IPS-18c (cell line): ENCODE measurements around the gene ADD3.

Experiments
- H3K4me3 ChIP-seq: 2 replicates; pipeline ENCODE4 v1.7.0; 2013; ENCODE audit warnings: low read depth, mild to moderate bottlenecking, low read length, moderate library complexity; ENCODE audit not compliant: insufficient read depth
- H3K9me3 ChIP-seq: one replicate; pipeline ENCODE4 v1.6.1; 2013; ENCODE audit warnings: mild to moderate bottlenecking, low read length, moderate library complexity; ENCODE audit not compliant: control insufficient read depth, insufficient read depth

The ADD3 gene

GRCh38 chr10:110141871-110142635 is 134.3 kb downstream of the ADD3 start:
- H3K9me3 ChIP-seq, result no peaks in the 10 kb centered on the region
- no peak overlapping the region for H3K4me3 ChIP-seq

- H3K9me3 ChIP-seq, result no peaks in the 10 kb centered on the region
- H3K4me3 ChIP-seq, result no peak overlapping the region
Measured at GRCh38 chr10:110142965-110143364, 135.2 kb downstream of the ADD3 start.

GRCh38 chr10:110144507-110144906 is 136.7 kb downstream of the ADD3 start:
- H3K4me3 ChIP-seq, result no peak overlapping the region
- H3K9me3 ChIP-seq, result no peaks in the 10 kb centered on the region

- Histone ChIP-seq H3K4me3 (no peak overlapping the region), H3K9me3 (no peaks in the 10 kb centered on the region)
Measured at GRCh38 chr10:110147961-110148360, 140.2 kb downstream of the ADD3 start.

GRCh38 chr10:110149259-110149658 is 141.5 kb downstream of the ADD3 start:
- Histone ChIP-seq H3K4me3 (no peak overlapping the region), H3K9me3 (no peaks in the 10 kb centered on the region)

GRCh38 chr10:110150046-110150445 is 142.3 kb downstream of the ADD3 start:
- Histone ChIP-seq H3K4me3 (no peak overlapping the region), H3K9me3 (no peaks in the 10 kb centered on the region)

GRCh38 chr10:110150981-110151380 is 143.2 kb downstream of the ADD3 start:
- H3K4me3 ChIP-seq, result no peak overlapping the region
- no peaks in the 10 kb centered on the region for H3K9me3 ChIP-seq

GRCh38 chr10:110151467-110151866 is 143.7 kb downstream of the ADD3 start:
- no peaks in the 10 kb centered on the region for H3K9me3 ChIP-seq
- no peak overlapping the region for H3K4me3 ChIP-seq

GRCh38 chr10:110151971-110152370 is 144.2 kb downstream of the ADD3 start:
- H3K9me3 ChIP-seq, result no peaks in the 10 kb centered on the region
- no peak overlapping the region for H3K4me3 ChIP-seq

GRCh38 chr10:110153396-110153795 is 145.6 kb downstream of the ADD3 start:
- no peak overlapping the region for H3K4me3 ChIP-seq

GRCh38 chr10:110156046-110156445 is 148.3 kb downstream of the ADD3 start:
- Histone ChIP-seq H3K4me3 (no peak overlapping the region), H3K9me3 (no peaks in the 10 kb centered on the region)

More at GRCh38 chr10:110153396-110153795, 145.6 kb downstream of the ADD3 start:
- no peaks in the 10 kb centered on the region for H3K9me3 ChIP-seq

GRCh38 chr10:110158051-110159005 is 150.5 kb downstream of the ADD3 start:
- Histone ChIP-seq H3K4me3 (no peak overlapping the region), H3K9me3 (no peaks in the 10 kb centered on the region)

- Histone ChIP-seq H3K4me3 (no peak overlapping the region), H3K9me3 (no peaks in the 10 kb centered on the region)
Measured at GRCh38 chr10:110160081-110160480, 152.3 kb downstream of the ADD3 start.

- H3K9me3 ChIP-seq, result no peaks in the 10 kb centered on the region
Measured at GRCh38 chr10:110160522-110160921, 152.7 kb downstream of the ADD3 start.

GRCh38 chr10:110162741-110163145 is 155.0 kb downstream of the ADD3 start:
- Histone ChIP-seq H3K9me3 (no peaks in the 10 kb centered on the region), H3K4me3 (no peak overlapping the region)

More at GRCh38 chr10:110160522-110160921, 152.7 kb downstream of the ADD3 start:
- H3K4me3 ChIP-seq, result no peak overlapping the region

- Histone ChIP-seq H3K4me3 (no peak overlapping the region), H3K9me3 (no peaks in the 10 kb centered on the region)
Measured at GRCh38 chr10:110163192-110163773, 155.5 kb downstream of the ADD3 start.

- H3K4me3 ChIP-seq, result no peak overlapping the region
- H3K9me3 ChIP-seq, result no peaks in the 10 kb centered on the region
Measured at GRCh38 chr10:110163841-110164240, 156.1 kb downstream of the ADD3 start.

GRCh38 chr10:110165239-110165638 is 157.5 kb downstream of the ADD3 start:
- Histone ChIP-seq H3K9me3 (no peaks in the 10 kb centered on the region), H3K4me3 (no peak overlapping the region)
